GM21528 (cell line): ENCODE measurements around the gene SCAMP2.
A peak's percentile ranks its signal among the peaks of the same experiment; 100 is the strongest.

ENCODE experiments used
- ATAC-seq: cut with Tn5 transposase; IDR thresholded peaks from one replicate; pipeline ENCODE4 v1.9.1; 2021; ENCODE audit warnings: mild to moderate bottlenecking, moderate library complexity; ENCODE audit not compliant: unreplicated experiment, low FRiP score

Gene SCAMP2

GRCh38 chr15:74823324-74823723 lies 49.8 kb downstream of the SCAMP2 start:
- ATAC-seq: no peak

- no peak for ATAC-seq
Observed at GRCh38 chr15:74822233-74822632, 50.9 kb downstream of the SCAMP2 start.

- ATAC-seq: no peak
Observed at GRCh38 chr15:74821790-74822158, 51.4 kb downstream of the SCAMP2 start.

GRCh38 chr15:74821091-74821789 lies 51.9 kb downstream of the SCAMP2 start:
- peak; percentile 60 for ATAC-seq

GRCh38 chr15:74820056-74820455 lies 53.1 kb downstream of the SCAMP2 start:
- no peak for ATAC-seq

DNA sequence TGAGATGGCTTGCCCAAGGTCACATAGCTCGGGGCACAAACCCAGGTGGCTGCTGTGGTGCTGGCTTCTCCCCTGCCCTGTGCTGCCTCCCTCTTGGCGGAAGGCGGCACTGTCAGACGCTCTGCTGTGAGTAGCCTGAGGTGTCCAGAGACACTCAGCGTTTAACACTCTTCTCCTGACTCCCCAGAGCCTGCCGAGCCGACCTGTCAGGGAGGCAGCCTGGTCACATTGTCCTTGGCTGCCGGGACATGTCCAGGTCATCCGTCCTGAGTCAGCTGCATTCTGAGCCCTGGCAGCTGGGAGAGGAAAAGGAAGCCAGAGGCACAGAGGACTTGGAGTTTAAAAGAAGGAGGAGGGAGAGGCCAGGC lies 55.8 kb downstream of the SCAMP2 start:
- no peak for ATAC-seq

DNA sequence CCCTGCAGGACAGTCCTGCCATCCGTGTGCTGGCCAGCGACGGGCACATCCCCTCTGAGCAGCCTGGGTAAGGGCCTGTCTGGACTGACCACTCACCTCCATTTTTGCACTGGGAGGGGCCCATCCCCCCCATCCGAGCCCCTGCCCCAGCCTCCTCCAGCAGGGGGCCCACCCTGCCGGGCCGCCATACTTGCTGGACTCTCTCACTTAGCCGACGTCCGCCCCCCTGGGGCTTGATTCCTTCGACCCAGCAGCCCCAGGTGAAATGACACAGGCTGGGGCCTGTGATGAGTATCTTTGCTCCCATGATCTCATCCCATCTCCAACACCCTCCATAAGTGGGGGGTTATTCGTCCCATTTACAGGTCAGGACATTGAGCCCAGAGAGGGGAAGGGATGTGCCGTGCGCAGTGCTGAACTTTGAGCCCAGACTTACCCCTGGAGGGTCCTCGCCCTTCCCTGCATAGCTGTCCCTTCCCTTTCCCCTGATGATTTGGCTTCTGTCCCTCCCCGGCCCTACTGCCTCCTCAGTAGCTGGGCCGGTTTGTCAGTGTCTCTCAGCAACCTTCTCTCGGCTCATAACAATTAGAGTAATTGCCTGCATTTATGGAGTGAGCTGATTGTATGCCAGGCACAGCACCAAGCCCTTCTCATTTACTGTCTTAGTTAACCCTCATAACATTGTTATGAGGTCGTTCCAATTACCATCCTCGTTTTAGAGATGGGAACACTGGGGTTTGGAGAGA lies 56.4 kb downstream of the SCAMP2 start:
- no peak for ATAC-seq

DNA sequence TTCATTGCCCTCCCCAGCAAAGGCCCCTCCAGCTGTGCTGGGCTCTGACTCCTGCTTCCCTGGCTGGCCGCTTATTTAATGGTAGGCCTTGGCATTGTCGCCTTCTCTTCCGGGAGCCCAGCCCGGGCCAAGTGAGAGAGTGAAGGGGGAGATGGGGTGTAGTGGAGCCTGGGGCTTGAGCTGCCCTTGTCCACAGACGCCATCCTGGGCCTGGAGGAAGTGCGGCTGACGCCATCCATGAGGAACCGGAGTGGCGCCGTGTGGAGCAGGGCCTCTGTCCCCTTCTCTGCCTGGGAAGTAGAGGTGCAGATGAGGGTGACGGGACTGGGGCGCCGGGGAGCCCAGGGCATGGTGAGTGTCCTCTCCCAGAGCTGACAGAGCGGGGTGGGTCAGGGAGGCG lies 57.2 kb downstream of the SCAMP2 start:
- no peak for ATAC-seq

DNA sequence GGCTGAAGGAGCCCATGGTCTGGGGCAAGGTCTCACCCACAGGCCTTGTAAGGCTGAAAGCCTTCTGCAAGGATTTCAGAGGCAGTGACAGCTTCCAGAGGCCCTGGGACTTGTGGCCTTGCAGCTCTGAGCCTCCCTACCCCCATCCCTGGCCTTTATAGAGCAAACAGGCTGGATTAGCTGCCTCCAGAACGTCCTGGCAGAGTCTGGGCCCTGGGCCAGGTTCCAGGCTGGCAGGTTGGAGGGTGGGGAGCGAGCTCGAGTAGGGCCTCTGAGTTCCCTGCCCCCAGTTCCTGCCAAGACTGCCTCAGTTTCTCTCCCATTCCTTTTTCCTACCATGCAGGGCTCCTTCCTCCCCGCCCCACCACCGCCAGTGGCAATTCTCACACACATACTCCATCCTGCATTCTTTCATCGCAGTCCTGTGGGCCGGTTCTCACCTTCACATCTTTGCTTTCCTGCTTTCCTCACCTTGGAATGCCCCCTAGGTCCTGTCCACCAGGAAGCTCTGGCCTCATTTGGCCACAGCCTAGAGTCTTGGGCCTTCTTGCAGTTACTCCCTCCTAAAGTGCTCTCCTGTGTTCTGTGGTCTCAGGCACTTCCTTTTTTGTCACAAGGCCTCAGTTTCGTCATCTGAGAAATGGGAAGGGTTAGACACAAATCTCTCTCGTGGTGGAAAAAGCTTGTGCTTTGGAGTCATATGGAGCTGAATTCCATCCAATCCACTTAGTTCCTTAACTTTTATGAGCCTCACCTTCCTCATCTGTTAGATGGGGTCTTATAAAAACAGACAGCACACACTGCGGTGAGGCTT lies 57.8 kb downstream of the SCAMP2 start:
- no peak for ATAC-seq

GRCh38 chr15:74812533-74812932 lies 60.6 kb downstream of the SCAMP2 start, which contains the start of gene LMAN1L:
Gene LMAN1L, plus strand, starts transcription at chr15:74812835. Its CDS starts 20 bp downstream, at chr15:74812855.
- no peak for ATAC-seq

DNA sequence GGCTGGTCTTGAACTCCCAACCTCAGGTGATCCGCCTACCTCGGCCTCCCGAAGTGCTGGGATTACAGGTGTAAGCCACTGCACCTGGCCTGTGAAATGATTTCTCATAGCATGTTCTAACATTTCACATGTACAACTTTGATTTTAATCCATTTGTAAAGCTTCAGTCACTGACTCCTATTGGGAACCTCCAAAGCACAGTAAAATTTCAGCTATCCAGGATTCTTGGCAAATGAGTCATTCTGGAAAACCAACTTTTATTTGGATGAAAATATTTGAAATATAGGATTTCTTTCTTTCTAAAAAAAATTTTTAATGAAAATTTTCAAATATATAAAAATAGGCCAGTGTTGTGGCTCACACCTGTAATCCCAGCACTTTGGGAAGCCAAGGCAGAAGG lies 63.2 kb downstream of the SCAMP2 start:
- no peak for ATAC-seq

DNA sequence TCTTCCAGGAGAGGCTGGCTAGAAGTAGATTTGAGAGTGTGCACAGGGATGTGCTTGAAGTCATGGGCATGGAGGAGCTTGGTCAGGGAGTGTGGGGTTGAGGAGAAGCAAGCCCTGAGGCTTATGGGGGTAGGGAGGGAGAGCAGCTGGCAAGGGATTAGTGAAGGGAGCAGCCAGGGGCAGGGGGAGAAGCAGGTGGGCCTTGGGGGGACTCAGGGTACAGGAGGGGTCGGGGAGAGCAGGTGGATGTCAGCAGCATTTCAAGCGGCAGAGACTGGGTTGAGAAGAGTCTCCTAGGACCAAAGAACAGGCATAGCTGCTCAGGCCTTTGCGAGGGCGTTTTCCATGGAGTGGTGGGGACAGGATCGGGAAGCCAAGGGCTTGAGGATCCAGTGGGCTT lies 63.9 kb downstream of the SCAMP2 start:
- ATAC-seq: no peak

DNA sequence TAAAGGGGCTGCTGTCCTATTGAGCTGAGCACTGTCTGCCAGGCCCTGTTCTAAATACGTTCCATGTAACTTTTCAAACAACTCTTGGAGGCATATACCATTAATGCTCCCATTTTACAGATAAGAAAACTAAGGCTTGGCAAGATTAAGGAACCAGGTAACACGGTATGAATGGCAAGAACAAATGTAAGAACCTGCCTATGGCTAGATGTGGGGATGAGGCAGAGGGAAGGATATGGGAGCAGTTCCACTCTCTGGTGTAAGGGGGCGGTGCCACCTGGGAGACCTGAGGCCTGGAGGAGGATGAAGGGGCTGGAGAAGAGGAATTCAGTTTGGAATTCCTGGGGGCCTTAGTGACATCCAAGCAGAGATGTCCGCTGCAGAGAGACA lies 64.3 kb downstream of the SCAMP2 start:
- no peak for ATAC-seq

DNA sequence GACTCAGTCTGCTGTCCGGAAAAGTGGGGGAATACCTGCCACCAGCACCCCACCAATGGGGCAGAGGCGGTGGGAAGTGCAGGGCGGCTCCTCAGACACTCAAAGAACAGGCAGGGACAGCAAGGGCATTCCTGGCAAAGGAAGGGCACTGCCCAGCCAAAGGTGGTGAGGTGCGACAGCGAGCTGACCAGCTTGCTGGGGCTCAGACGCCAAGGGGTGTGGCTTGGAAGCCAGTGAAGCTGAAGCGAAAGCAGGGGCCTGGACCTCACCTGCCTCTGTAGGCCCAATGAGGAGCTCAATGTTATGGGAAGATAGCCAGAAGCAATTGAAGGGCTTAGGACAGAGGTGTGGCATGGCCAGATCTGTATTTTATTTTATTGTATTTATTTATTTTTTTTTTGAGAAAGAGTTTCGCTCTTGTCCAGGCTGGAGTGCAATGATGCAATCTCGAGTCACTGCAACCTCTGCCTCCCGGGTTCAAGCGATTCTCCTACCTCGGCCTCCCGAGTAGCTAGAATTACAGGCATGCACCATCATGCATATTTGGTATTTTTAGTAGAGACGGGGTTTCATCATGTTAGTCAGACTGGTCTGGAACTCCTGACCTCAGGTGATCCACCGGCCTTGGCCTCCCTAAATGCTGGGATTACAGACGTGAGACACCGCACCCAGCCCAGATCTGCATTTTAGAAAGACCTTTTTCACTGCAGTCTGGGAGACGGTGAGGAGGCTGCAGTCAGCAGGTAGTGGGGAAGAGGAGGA lies 64.9 kb downstream of the SCAMP2 start:
- ATAC-seq: no peak

GRCh38 chr15:74807282-74807681 lies 65.9 kb downstream of the SCAMP2 start:
- ATAC-seq: no peak

DNA sequence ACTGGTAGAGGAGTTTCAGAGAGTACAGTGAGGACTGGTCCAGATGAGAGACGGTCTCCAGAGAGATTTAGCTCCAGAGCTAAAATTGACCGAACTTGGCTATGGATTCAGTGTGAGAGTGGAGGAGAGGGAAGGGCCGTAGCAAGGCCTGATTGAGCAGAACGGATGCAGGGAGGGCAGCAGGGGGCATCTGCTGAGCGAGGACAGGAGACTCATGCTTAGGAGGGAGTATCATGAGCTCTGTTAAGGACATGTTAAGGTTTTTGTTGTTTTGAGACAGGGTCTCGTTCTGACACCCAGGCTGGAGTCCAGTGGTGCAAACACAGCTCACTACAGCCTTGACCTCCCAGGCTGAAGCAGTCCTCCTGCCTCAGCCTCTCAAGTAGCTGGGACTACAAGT lies 68.2 kb downstream of the SCAMP2 start:
- no peak for ATAC-seq

DNA sequence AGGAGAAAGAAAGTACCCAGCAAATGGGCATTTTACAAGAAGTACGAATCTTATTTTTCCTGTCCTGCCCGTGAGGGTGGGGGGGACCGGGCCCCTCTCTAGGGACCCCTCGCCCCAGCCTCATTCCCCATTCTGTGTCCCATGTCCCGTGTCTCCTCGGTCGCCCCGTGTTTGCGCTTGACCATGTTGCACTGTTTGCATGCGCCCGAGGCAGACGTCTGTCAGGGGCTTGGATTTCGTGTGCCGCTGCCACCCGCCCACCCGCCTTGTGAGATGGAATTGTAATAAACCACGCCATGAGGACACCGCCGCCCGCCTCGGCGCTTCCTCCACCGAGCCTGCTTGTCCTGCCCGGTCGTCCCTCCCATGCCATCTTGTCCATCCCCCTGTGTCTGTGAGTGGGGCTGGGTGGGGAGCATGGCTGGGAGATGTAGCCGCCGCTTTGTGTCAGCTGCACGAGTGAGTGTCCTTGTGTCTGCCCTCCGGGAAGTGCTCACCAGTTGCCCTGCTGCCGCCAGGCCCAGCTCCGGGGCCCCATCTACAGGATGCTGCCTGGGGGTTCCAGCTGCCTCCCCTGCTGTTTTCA lies 70.2 kb downstream of the SCAMP2 start:
- no peak for ATAC-seq

DNA sequence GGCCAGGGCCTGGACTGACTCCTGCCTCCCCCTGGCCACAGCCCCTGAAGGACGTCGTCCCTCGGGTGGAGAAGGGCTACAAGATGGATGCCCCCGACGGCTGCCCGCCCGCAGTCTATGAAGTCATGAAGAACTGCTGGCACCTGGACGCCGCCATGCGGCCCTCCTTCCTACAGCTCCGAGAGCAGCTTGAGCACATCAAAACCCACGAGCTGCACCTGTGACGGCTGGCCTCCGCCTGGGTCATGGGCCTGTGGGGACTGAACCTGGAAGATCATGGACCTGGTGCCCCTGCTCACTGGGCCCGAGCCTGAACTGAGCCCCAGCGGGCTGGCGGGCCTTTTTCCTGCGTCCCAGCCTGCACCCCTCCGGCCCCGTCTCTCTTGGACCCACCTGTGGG lies 70.9 kb downstream of the SCAMP2 start:
- no peak for ATAC-seq

DNA sequence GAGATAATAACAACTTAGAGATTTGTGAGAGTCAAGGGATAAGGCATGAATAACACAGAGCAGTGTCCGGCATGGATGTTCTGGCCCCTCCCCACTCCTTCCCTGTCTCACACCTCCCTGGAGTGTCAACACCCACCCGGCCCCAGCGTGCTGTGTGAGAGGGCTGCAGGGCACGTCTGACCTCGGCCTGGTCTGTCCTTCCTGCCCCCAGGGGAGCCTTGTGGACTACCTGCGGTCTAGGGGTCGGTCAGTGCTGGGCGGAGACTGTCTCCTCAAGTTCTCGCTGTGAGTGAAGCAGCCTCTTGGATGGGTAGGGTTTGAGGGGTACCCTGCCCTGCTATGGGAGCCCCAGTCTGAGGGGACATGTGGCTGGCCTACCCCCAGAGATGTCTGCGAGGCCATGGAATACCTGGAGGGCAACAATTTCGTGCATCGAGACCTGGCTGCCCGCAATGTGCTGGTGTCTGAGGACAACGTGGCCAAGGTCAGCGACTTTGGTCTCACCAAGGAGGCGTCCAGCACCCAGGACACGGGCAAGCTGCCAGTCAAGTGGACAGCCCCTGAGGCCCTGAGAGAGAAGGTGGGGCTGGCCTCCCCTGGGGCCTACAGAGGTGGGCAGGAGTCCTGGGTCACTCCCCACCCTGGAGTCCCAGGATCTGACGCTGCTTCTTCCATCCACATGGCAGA lies 71.7 kb downstream of the SCAMP2 start:
- ATAC-seq: no peak
